Measurements from ENCODE around the gene MINDY4. TPM values are rescaled to one million over a fixed set of nuclear protein-coding genes. Genes with fewer than 3 reads are reported as not detected.

Gene MINDY4
- total RNA-seq, 1 donor from 2014 or later = 20.1 TPM

GRCh38 chr7:30799976-30800661, 28.9 kb downstream of the MINDY4 start:
- intact Hi-C loops (cut with DNase I) = loop anchor here (10.0 kb wide), 2 partner anchors 175 to 325 kb away; no protein-coding TSS in a partner anchor
- Histone ChIP-seq H3K27ac (no peak overlapping the region), H3K4me1 (peaks cover 40% of the 10 kb centered on the region)

GRCh38 chr7:30800785-30801252, 29.6 kb downstream of the MINDY4 start:
- H3K9me3 ChIP-seq = no peaks in the 10 kb centered on the region
- no peak overlapping the region for H3K4me3 ChIP-seq
- no peaks in the 10 kb centered on the region for H3K27me3 ChIP-seq
- peaks cover 39% of the 10 kb centered on the region for H3K4me1 ChIP-seq
- intact Hi-C loops (cut with DNase I) = loop anchor here (10.0 kb wide), 2 partner anchors 174 to 324 kb away; no protein-coding TSS in a partner anchor
- DNase-seq (no peak), ATAC-seq (peak; percentile 88)
- H3K36me3 ChIP-seq = peaks cover 6% of the 10 kb centered on the region
- peak; percentile 71 for TF ChIP-seq CTCF (IDR thresholded peaks at IDR 0.05)
- no peak overlapping the region for H3K27ac ChIP-seq

More at GRCh38 chr7:30799976-30800661, 28.9 kb downstream of the MINDY4 start:
- ATAC-seq (no peak), DNase-seq (no peak)
- Histone ChIP-seq H3K9me3 (no peaks in the 10 kb centered on the region), H3K36me3 (peaks cover 6% of the 10 kb centered on the region), H3K27me3 (no peaks in the 10 kb centered on the region), H3K4me3 (no peak overlapping the region)
- TF ChIP-seq CTCF (IDR thresholded peaks at IDR 0.05) = no peak

GRCh38 chr7:30802812-30803211, 31.6 kb downstream of the MINDY4 start:
- Histone ChIP-seq H3K4me1 (peaks cover 33% of the 10 kb centered on the region), H3K27me3 (no peaks in the 10 kb centered on the region), H3K4me3 (no peak overlapping the region), H3K27ac (no peak overlapping the region), H3K36me3 (peaks cover 6% of the 10 kb centered on the region), H3K9me3 (no peaks in the 10 kb centered on the region)
- no peak for ATAC-seq
- DNase-seq = no peak
- TF ChIP-seq CTCF (IDR thresholded peaks at IDR 0.05) = no peak
- intact Hi-C loops (cut with DNase I) = loop anchor here (10.0 kb wide), 2 partner anchors 172 to 322 kb away; no protein-coding TSS in a partner anchor

GRCh38 chr7:30804078-30804661, 33.0 kb downstream of the MINDY4 start:
- no peak for DNase-seq
- peak overlapping the region; percentile 6 for H3K27ac ChIP-seq
- intact Hi-C loops (cut with DNase I) = loop anchor here (10.0 kb wide), 2 partner anchors 171 to 321 kb away; no protein-coding TSS in a partner anchor
- no peak overlapping the region for H3K4me3 ChIP-seq
- H3K4me1 ChIP-seq = peaks cover 33% of the 10 kb centered on the region
- no peaks in the 10 kb centered on the region for H3K9me3 ChIP-seq
- H3K36me3 ChIP-seq = peaks cover under 1% of the 10 kb centered on the region
- no peak for TF ChIP-seq CTCF (IDR thresholded peaks at IDR 0.05)
- H3K27me3 ChIP-seq = no peaks in the 10 kb centered on the region
- no peak for ATAC-seq

- no peak for DNase-seq
- H3K27me3 ChIP-seq = no peaks in the 10 kb centered on the region
- H3K4me3 ChIP-seq = no peak overlapping the region
- no peaks in the 10 kb centered on the region for H3K9me3 ChIP-seq
- no peaks in the 10 kb centered on the region for H3K36me3 ChIP-seq
- peaks cover 33% of the 10 kb centered on the region for H3K4me1 ChIP-seq
- no peak for ATAC-seq
- intact Hi-C loops (cut with DNase I) = loop anchor here (10.0 kb wide), 2 partner anchors 170 to 320 kb away; no protein-coding TSS in a partner anchor
- TF ChIP-seq CTCF (IDR thresholded peaks at IDR 0.05) = no peak
- peak overlapping the region; percentile 6 for H3K27ac ChIP-seq
These were observed 34.0 kb downstream of the MINDY4 start for GRCh38 chr7:30805081-30805691.

Data from upper lobe of right lung (tissue), 1 donor.